Measurements from ENCODE around the gene CDK6. TPM values are rescaled to one million over a fixed set of nuclear protein-coding genes. Genes with fewer than 3 reads are reported as not detected.

The CDK6 gene
- total RNA-seq, 1 experiment from 2014 or later, result 41.4 TPM

DNA sequence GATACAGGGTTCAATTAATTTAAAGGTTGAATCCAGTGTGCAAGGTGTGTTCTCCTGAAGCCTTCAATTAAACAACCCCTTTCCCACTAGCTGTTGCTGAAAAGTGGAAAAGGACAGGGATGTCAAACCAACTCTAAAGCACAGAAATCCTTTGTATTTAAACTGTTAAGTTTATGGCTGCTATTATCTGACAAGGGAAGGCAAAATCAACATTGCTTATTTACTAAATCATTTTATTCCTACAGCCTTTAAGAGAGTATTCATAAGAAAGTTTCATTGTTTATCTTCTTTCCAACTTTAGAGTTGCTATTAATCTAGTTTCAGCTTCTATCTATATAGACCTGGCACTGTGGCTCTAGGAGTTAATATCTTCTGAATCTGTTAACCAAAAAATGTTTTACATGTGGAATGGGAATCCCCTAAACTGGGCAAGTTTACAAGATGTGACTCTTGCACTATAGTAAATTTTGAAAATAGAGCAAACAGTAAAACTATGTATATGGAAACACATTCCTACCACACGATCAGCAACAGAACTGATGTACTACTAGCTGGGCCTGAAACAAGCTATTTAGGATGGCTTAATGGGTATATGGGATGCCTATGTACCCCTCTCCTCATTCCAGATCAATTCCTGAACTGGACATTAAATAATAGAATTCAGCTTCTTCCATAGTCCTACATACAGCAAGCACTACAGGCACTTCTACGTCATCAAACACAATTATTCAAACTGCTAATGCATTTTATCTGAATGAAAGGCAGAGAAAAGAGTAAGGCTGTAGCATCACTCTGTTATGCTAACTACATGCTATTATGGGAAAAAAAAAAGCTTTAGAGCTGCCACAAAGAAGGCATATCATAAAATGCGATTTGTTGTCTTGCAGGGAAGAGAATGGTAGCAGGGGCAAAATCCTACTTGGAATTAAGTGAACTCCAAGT, 52.8 kb downstream of the CDK6 start:
- Histone ChIP-seq H3K9me3 (ENCODE audit: control insufficient read depth in 1 of 2, insufficient read depth in 1 of 2, low read depth in 1 of 2, low read length in 2 of 2) (peaks cover 0 to 6% of the 10 kb centered on the region in 2 experiments; a peak in 3 of 4 replicates), H3K27ac (ENCODE audit: low read depth, low read length) (no peak overlapping the region)
- intact Hi-C loops (cut with micrococcal nuclease), result no loop called here

DNA sequence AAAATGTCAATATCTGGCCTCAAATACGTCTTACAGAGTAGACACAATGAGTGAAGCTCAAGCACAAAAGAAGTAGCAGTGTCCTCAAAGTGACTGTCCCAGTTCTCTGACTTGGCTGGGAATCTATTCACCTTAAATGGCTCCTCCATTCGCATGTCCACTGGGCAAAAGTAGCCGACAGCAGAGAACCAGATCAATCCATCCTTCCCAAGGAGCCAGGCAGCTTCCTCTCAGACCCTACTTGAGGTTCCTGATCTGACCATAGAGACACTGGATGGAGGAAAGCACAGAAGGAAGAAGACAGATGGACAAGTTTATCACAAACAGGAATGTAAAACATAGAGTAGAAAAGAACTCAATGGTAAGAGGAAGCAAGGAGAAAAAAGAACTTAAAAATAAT, 53.5 kb downstream of the CDK6 start:
- ChIA-PET RAD21 (ENCODE audit: low non-redundant PET in 1 of 2, low total read pairs in 2 of 2, uncharacterized antibody in 2 of 2, unreplicated experiment in 2 of 2) (no interaction called here), POLR2A (no interaction called here), CTCF (no interaction called here)
- peaks cover 96% of the 10 kb centered on the region for H3K79me2 ChIP-seq (ENCODE audit: insufficient read depth, low read length)
- peaks cover 0 to 3% of the 10 kb centered on the region in 2 experiments; a peak in 3 of 4 replicates for H3K9me3 ChIP-seq (ENCODE audit: control insufficient read depth in 1 of 2, insufficient read depth in 1 of 2, low read depth in 1 of 2, low read length in 2 of 2)
- H3K4me1 ChIP-seq (ENCODE audit: control insufficient read depth in 1 of 2, insufficient read depth in 2 of 2, low read length in 2 of 2), result peaks cover 17 to 28% of the 10 kb centered on the region in 2 experiments
- no peaks in the 10 kb centered on the region for H3K36me3 ChIP-seq (ENCODE audit: control insufficient read depth in 1 of 2, insufficient read depth in 2 of 2, low read length in 2 of 2)
- no peak overlapping the region for H3K4me3 ChIP-seq (replicated peaks in 1 of 2; ENCODE audit: low read depth in 1 of 2, low read length in 2 of 2)
- no peak overlapping the region for H3K9ac ChIP-seq (ENCODE audit: low read length)
- DNase-seq (ENCODE audit: low read depth, low spot score) (no peak), ATAC-seq (no peak)
- no peaks in the 10 kb centered on the region for H4K20me1 ChIP-seq (ENCODE audit: insufficient read depth)
- no peak overlapping the region for H2AFZ ChIP-seq (ENCODE audit: low read depth, low read length, poor library complexity, severe bottlenecking)
- no peak overlapping the region for H3K27ac ChIP-seq (ENCODE audit: low read depth, low read length)
- H3K9me2 ChIP-seq (ENCODE audit: insufficient read depth), result no peaks in the 10 kb centered on the region
- TF ChIP-seq SIN3A (IDR thresholded peaks at IDR 0.05; ENCODE audit: low read depth) (no peak), CBX3 (IDR thresholded peaks at IDR 0.05; ENCODE audit: low read depth) (no peak), TCF7L2 (IDR thresholded peaks at IDR 0.05; ENCODE audit: borderline replicate concordance, extremely low read depth, insufficient read depth, insufficient read length) (no peak), POLR2A (IDR thresholded peaks at IDR 0.05; ENCODE audit: borderline replicate concordance, extremely low read depth, insufficient read depth, insufficient read length) (no peak), ELF1 (IDR thresholded peaks at IDR 0.05; ENCODE audit: borderline replicate concordance, low read depth) (no peak), POLR2AphosphoS5 (IDR thresholded peaks at IDR 0.05; ENCODE audit: low read depth, low read length) (no peak)
- TF ChIP-seq, protein P1, sequence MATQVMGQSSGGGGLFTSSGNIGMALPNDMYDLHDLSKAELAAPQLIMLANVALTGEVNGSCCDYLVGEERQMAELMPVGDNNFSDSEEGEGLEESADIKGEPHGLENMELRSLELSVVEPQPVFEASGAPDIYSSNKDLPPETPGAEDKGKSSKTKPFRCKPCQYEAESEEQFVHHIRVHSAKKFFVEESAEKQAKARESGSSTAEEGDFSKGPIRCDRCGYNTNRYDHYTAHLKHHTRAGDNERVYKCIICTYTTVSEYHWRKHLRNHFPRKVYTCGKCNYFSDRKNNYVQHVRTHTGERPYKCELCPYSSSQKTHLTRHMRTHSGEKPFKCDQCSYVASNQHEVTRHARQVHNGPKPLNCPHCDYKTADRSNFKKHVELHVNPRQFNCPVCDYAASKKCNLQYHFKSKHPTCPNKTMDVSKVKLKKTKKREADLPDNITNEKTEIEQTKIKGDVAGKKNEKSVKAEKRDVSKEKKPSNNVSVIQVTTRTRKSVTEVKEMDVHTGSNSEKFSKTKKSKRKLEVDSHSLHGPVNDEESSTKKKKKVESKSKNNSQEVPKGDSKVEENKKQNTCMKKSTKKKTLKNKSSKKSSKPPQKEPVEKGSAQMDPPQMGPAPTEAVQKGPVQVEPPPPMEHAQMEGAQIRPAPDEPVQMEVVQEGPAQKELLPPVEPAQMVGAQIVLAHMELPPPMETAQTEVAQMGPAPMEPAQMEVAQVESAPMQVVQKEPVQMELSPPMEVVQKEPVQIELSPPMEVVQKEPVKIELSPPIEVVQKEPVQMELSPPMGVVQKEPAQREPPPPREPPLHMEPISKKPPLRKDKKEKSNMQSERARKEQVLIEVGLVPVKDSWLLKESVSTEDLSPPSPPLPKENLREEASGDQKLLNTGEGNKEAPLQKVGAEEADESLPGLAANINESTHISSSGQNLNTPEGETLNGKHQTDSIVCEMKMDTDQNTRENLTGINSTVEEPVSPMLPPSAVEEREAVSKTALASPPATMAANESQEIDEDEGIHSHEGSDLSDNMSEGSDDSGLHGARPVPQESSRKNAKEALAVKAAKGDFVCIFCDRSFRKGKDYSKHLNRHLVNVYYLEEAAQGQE (IDR thresholded peaks at IDR 0.05; ENCODE audit: low read depth), result no peak
- TF ChIP-seq, protein P2, sequence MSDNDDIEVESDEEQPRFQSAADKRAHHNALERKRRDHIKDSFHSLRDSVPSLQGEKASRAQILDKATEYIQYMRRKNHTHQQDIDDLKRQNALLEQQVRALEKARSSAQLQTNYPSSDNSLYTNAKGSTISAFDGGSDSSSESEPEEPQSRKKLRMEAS (IDR thresholded peaks at IDR 0.05), result no peak
- BruUV-seq (replicated peaks), result no TSS peak
- peak overlapping the region; percentile 39 for H3K4me2 ChIP-seq (ENCODE audit: low read length)
- intact Hi-C loops (cut with micrococcal nuclease), result no loop called here
- no peaks in the 10 kb centered on the region for H3K27me3 ChIP-seq (ENCODE audit: insufficient read depth, low read length)

More for the DNA sequence above, 52.8 kb downstream of the CDK6 start:
- H3K9me2 ChIP-seq (ENCODE audit: insufficient read depth), result no peaks in the 10 kb centered on the region
- H2AFZ ChIP-seq (ENCODE audit: low read depth, low read length, poor library complexity, severe bottlenecking), result no peak overlapping the region
- peaks cover 96% of the 10 kb centered on the region for H3K79me2 ChIP-seq (ENCODE audit: insufficient read depth, low read length)
- no peak overlapping the region for H3K9ac ChIP-seq (ENCODE audit: low read length)
- no peak overlapping the region for H3K4me3 ChIP-seq (replicated peaks in 1 of 2; ENCODE audit: low read depth in 1 of 2, low read length in 2 of 2)
- ATAC-seq (no peak), DNase-seq (ENCODE audit: low read depth, low spot score) (no peak)
- no peak overlapping the region for H3K4me2 ChIP-seq (ENCODE audit: low read length)
- peaks cover 17 to 28% of the 10 kb centered on the region in 2 experiments for H3K4me1 ChIP-seq (ENCODE audit: control insufficient read depth in 1 of 2, insufficient read depth in 2 of 2, low read length in 2 of 2)
- TF ChIP-seq, protein P3, sequence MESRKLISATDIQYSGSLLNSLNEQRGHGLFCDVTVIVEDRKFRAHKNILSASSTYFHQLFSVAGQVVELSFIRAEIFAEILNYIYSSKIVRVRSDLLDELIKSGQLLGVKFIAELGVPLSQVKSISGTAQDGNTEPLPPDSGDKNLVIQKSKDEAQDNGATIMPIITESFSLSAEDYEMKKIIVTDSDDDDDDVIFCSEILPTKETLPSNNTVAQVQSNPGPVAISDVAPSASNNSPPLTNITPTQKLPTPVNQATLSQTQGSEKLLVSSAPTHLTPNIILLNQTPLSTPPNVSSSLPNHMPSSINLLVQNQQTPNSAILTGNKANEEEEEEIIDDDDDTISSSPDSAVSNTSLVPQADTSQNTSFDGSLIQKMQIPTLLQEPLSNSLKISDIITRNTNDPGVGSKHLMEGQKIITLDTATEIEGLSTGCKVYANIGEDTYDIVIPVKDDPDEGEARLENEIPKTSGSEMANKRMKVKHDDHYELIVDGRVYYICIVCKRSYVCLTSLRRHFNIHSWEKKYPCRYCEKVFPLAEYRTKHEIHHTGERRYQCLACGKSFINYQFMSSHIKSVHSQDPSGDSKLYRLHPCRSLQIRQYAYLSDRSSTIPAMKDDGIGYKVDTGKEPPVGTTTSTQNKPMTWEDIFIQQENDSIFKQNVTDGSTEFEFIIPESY (IDR thresholded peaks at IDR 0.05; ENCODE audit: extremely low read depth, insufficient replicate concordance, low read length), result no peak
- TF ChIP-seq EZH2phosphoT487 (IDR thresholded peaks at IDR 0.05; ENCODE audit: borderline replicate concordance) (no peak), POLR2AphosphoS5 (IDR thresholded peaks at IDR 0.05; ENCODE audit: low read depth, low read length) (no peak), RAD21 (IDR thresholded peaks at IDR 0.05; ENCODE audit: low read depth) (no peak)
- no peaks in the 10 kb centered on the region for H3K36me3 ChIP-seq (ENCODE audit: control insufficient read depth in 1 of 2, insufficient read depth in 2 of 2, low read length in 2 of 2)
- RAD21 ChIA-PET (ENCODE audit: low non-redundant PET in 1 of 2, low total read pairs in 2 of 2, uncharacterized antibody in 2 of 2, unreplicated experiment in 2 of 2), result no interaction called here
- CTCF ChIA-PET, result no interaction called here
- POLR2A ChIA-PET, result no interaction called here
- H3K27me3 ChIP-seq (ENCODE audit: insufficient read depth, low read length), result no peaks in the 10 kb centered on the region
- no TSS peak for BruUV-seq (replicated peaks)
- H4K20me1 ChIP-seq (ENCODE audit: insufficient read depth), result no peaks in the 10 kb centered on the region

All from HCT116 (cell line).